GM04503 (cell line): ENCODE results near the gene SCUBE2.

Source experiments
- DNase-seq: peaks from one replicate; pipeline ENCODE4 v3.0.0-alpha.2; 2012; ENCODE audit warnings: low read depth

Gene SCUBE2

GRCh38 chr11:9091044-9091922, at the start of gene SCUBE2:
SCUBE2 (minus strand) TSS chr11:9091599; CDS start chr11:9091528, 71 bp downstream.
- no peak for DNase-seq

- no peak for DNase-seq
Observed at GRCh38 chr11:9141186-9141585, 49.8 kb upstream of the SCUBE2 start.

GRCh38 chr11:9139628-9140357, 48.4 kb upstream of the SCUBE2 start:
- no peak for DNase-seq

GRCh38 chr11:9138612-9139579, 47.5 kb upstream of the SCUBE2 start:
- DNase-seq, result peak; percentile 61

GRCh38 chr11:9138133-9138453, 46.7 kb upstream of the SCUBE2 start:
- no peak for DNase-seq

- DNase-seq, result no peak
Observed at GRCh38 chr11:9137293-9138132, 46.1 kb upstream of the SCUBE2 start.

- no peak for DNase-seq
Observed at GRCh38 chr11:9136741-9137140, 45.3 kb upstream of the SCUBE2 start.

GRCh38 chr11:9133956-9134355, 42.6 kb upstream of the SCUBE2 start:
- no peak for DNase-seq

GRCh38 chr11:9132203-9132878, 40.9 kb upstream of the SCUBE2 start:
- no peak for DNase-seq

GRCh38 chr11:9130297-9130696, 38.9 kb upstream of the SCUBE2 start:
- no peak for DNase-seq

- no peak for DNase-seq
Observed at GRCh38 chr11:9126636-9127035, 35.2 kb upstream of the SCUBE2 start.

- DNase-seq, result no peak
Observed at GRCh38 chr11:9125185-9125886, 33.9 kb upstream of the SCUBE2 start.

- DNase-seq, result no peak
Observed at GRCh38 chr11:9123595-9124304, 32.4 kb upstream of the SCUBE2 start.

GRCh38 chr11:9121469-9121796, 30.0 kb upstream of the SCUBE2 start:
- no peak for DNase-seq

GRCh38 chr11:9120664-9121468, 29.5 kb upstream of the SCUBE2 start:
- no peak for DNase-seq

GRCh38 chr11:9118277-9118676, 26.9 kb upstream of the SCUBE2 start:
- no peak for DNase-seq

- DNase-seq, result no peak
Observed at GRCh38 chr11:9112075-9112474, 20.7 kb upstream of the SCUBE2 start.

- no peak for DNase-seq
Observed at GRCh38 chr11:9109858-9110731, 18.7 kb upstream of the SCUBE2 start.
